Loucy (cell line): ENCODE results near the gene AFF1.

Source experiments
- H2AFZ ChIP-seq: fragments of 200-600 bp; sonication (generic); 2 replicates; pipeline ENCODE4 v1.6.0; 2016; ENCODE audit warnings: antibody characterized with exemption, mild to moderate bottlenecking, low read length, moderate library complexity
- H3F3A ChIP-seq: fragments of 200-600 bp; 2 replicates; pipeline ENCODE4 v1.6.0; 2016; ENCODE audit warnings: antibody characterized with exemption, low read depth, mild to moderate bottlenecking
- H3K27me3 ChIP-seq: fragments of 200-600 bp; sonication (generic); 2 replicates; pipeline ENCODE4 v1.6.1; 2014; ENCODE audit warnings: low read length, mild to moderate bottlenecking; ENCODE audit not compliant: insufficient read depth, poor library complexity, severe bottlenecking
- H3K36me3 ChIP-seq: fragments of 200-600 bp; sonication (generic); 2 replicates; pipeline ENCODE4 v1.6.1; 2016; ENCODE audit warnings: low read length; ENCODE audit not compliant: insufficient read depth
- H3K4me1 ChIP-seq: fragments of 200-600 bp; sonication (generic); 2 replicates; pipeline ENCODE4 v1.5.1; 2014; ENCODE audit warnings: low read length, mild to moderate bottlenecking; ENCODE audit not compliant: insufficient read depth, poor library complexity, severe bottlenecking
- H3K4me2 ChIP-seq: fragments of 200-600 bp; sonication (generic); 2 replicates; pipeline ENCODE4 v1.6.0; 2014; ENCODE audit warnings: antibody characterized with exemption, low read length, low read depth, mild to moderate bottlenecking; ENCODE audit not compliant: poor library complexity, severe bottlenecking
- H3K4me3 ChIP-seq: fragments of 200-600 bp; sonication (generic); 2 replicates; pipeline ENCODE4 v1.5.1; 2014; ENCODE audit warnings: low read length, mild to moderate bottlenecking, mixed read lengths; ENCODE audit not compliant: poor library complexity, severe bottlenecking
- H3K79me2 ChIP-seq: fragments of 200-600 bp; sonication (generic); 2 replicates; pipeline ENCODE4 v1.6.1; 2014; ENCODE audit warnings: low read length; ENCODE audit not compliant: insufficient read depth
- H3K9ac ChIP-seq: fragments of 200-600 bp; sonication (generic); 2 replicates; pipeline ENCODE4 v1.6.0; 2014; ENCODE audit warnings: mild to moderate bottlenecking, low read depth, low read length, moderate library complexity; ENCODE audit not compliant: poor library complexity, severe bottlenecking
- H3K9me2 ChIP-seq: fragments of 200-600 bp; sonication (generic); replicated peaks from 2 replicates; pipeline ENCODE4 v1.6.1; 2016; ENCODE audit warnings: low read depth, low read length, mixed read lengths
- H3K9me3 ChIP-seq: fragments of 200-600 bp; sonication (generic); 2 replicates; pipeline ENCODE4 v1.6.1; 2014; ENCODE audit warnings: mild to moderate bottlenecking, antibody characterized with exemption, low read length, low read depth; ENCODE audit not compliant: insufficient read depth
- H4K20me1 ChIP-seq: fragments of 200-600 bp; sonication (generic); 2 replicates; pipeline ENCODE4 v1.6.0; 2014; ENCODE audit warnings: antibody characterized with exemption, low read length, mild to moderate bottlenecking; ENCODE audit not compliant: insufficient read depth, poor library complexity, severe bottlenecking
- EZH2phosphoT487 ChIP-seq: fragments of 200-600 bp; IDR thresholded peaks from 2 replicates; pipeline ENCODE4 v1.6.1; 2018; ENCODE audit warnings: antibody characterized with exemption, mild to moderate bottlenecking, moderate library complexity, borderline replicate concordance
- TF ChIP-seq, protein P1 (sequence below): fragments of 200-600 bp; sonication (generic); conservative IDR thresholded peaks from 2 replicates; pipeline ENCODE4 v1.5.1; 2014; ENCODE audit warnings: mild to moderate bottlenecking, antibody characterized with exemption, low read length

The AFF1 gene

DNA sequence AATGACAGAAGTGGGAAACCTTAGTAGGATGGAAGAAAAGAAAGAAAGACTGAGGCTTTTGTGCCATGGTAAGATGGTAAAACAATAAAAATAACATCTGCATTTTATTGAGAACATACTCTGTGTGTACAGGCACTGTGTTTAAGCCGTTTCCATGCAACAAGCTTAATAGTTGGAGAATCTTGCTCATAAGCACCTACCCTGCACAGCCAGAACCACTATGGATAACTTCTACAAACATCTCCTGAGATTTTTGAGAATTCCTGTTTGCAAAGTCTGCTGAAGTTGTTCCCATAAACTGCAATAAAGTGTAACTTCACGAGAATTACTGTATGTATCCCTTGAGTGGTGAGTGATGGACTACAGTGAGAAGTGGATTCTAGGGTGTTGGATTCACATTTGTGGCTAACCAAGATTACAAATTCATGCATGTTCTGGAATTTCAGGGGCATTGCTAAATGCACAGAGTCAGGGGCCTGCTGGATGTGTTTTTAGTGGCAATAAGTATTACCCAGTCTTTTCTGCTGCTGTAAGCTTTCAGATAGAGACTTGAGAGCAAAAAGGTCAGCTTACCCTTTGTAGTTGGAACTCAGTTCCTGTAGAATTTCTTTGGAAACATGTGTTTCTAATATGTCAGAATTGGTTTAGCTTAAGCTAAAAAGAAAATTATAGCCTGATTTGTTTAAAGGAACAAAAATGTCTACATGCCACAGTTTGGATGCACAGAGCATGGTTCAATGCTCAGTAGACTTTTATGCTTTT is 132.5 kb downstream of the AFF1 start:
- Histone ChIP-seq H3K36me3 (peaks cover 14% of the 10 kb centered on the region; the same call in 1 of the 2 replicates), H3K27me3 (no peaks in the 10 kb centered on the region), H3K9ac (no peak overlapping the region), H3K4me2 (no peak overlapping the region), H2AFZ (no peak overlapping the region), H3K9me2 (no peaks in the 10 kb centered on the region), H3K4me3 (no peak overlapping the region), H3K4me1 (peaks cover 14% of the 10 kb centered on the region), H3K79me2 (peaks cover 91% of the 10 kb centered on the region), H3F3A (0 out of 2 replicates have a peak, but pooled peaks cover 3% of the 10 kb centered on the region), H4K20me1 (peaks cover 79% of the 10 kb centered on the region), H3K9me3 (no peaks in the 10 kb centered on the region)
- TF ChIP-seq, protein P1, sequence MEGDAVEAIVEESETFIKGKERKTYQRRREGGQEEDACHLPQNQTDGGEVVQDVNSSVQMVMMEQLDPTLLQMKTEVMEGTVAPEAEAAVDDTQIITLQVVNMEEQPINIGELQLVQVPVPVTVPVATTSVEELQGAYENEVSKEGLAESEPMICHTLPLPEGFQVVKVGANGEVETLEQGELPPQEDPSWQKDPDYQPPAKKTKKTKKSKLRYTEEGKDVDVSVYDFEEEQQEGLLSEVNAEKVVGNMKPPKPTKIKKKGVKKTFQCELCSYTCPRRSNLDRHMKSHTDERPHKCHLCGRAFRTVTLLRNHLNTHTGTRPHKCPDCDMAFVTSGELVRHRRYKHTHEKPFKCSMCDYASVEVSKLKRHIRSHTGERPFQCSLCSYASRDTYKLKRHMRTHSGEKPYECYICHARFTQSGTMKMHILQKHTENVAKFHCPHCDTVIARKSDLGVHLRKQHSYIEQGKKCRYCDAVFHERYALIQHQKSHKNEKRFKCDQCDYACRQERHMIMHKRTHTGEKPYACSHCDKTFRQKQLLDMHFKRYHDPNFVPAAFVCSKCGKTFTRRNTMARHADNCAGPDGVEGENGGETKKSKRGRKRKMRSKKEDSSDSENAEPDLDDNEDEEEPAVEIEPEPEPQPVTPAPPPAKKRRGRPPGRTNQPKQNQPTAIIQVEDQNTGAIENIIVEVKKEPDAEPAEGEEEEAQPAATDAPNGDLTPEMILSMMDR = no peak
- no peak for TF ChIP-seq EZH2phosphoT487

DNA sequence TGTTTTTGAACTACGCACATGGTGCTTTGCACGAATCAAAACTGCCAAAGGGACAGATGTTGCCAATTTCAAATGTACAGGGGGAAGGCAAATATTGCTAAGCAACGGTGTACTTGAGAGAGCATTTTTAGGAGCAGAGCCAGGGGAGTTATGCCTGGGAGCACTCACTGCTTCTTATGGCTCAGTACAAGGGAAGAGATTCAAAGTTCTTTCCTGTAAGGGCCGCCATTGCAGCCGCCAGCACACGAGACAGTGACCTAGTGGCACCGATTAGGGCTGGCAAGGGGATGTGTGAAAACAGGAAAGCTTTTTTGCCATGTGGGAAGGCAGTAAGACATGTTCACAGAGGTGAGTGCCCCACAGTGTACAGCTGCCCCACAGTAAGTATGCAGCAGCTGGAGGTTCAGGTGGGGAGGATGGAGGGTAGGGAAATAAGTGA is 133.8 kb downstream of the AFF1 start:
- no peaks in the 10 kb centered on the region for H3K9me2 ChIP-seq

DNA sequence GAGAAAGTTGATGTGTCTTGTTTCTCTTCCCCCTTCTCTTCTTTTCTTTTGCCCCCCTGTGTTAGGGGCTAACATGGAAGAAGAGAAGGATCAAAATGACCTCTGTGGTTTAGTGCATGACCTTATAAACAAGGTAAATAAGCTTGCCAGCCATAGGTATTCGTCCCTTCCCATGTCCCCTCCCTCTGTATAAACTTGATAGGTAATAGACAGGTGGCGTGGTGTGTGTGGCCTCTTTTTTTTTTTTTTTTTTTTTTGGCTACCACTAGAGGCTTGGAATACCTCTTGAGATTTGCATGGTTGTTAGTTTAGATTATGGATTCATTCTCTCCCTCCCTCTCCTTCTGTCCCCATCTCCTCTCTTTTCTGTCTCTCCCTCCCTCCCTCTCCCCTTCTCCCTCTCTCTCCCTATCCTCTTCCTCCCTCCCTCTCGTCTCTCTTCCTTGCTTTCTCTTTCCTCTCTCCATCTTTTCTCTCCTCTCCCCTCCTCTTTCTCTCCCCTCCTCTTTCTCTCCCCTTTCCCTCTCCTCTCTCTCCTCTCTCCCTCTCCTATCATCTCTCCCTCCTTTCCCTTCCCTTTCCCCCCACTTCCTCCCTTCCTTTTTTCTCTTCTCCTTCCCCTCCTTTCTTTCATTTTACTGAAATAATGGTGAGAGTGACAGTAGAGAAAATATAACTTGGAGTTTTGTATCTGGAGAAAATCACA is 134.4 kb downstream of the AFF1 start:
- Histone ChIP-seq H3K4me3 (no peak overlapping the region), H3K36me3 (peaks cover 9% of the 10 kb centered on the region; the same call in 1 of the 2 replicates), H3K4me1 (peaks cover 28% of the 10 kb centered on the region), H3F3A (0 out of 2 replicates have a peak, but pooled peaks cover 3% of the 10 kb centered on the region), H4K20me1 (peaks cover 80% of the 10 kb centered on the region), H2AFZ (no peak overlapping the region), H3K9me3 (no peaks in the 10 kb centered on the region), H3K9ac (no peak overlapping the region), H3K9me2 (no peaks in the 10 kb centered on the region), H3K4me2 (no peak overlapping the region), H3K27me3 (no peaks in the 10 kb centered on the region), H3K79me2 (peaks cover 85% of the 10 kb centered on the region)
- TF ChIP-seq EZH2phosphoT487 = no peak
- TF ChIP-seq, protein P1 = no peak

More for the DNA sequence above, 133.8 kb downstream of the AFF1 start:
- no peak overlapping the region for H2AFZ ChIP-seq
- peaks cover 89% of the 10 kb centered on the region for H3K79me2 ChIP-seq
- no peaks in the 10 kb centered on the region for H3K27me3 ChIP-seq
- peaks cover 10% of the 10 kb centered on the region; the same call in 1 of the 2 replicates for H3K36me3 ChIP-seq
- H3K9ac ChIP-seq = no peak overlapping the region
- no peak overlapping the region for H3K4me2 ChIP-seq
- no peak for TF ChIP-seq EZH2phosphoT487
- 0 out of 2 replicates have a peak, but pooled peaks cover 3% of the 10 kb centered on the region for H3F3A ChIP-seq
- H3K9me3 ChIP-seq = no peaks in the 10 kb centered on the region
- H3K4me1 ChIP-seq = peaks cover 22% of the 10 kb centered on the region
- H4K20me1 ChIP-seq = peaks cover 81% of the 10 kb centered on the region
- no peak overlapping the region for H3K4me3 ChIP-seq
